ENCODE measurements around the gene PRR35.

DNA sequence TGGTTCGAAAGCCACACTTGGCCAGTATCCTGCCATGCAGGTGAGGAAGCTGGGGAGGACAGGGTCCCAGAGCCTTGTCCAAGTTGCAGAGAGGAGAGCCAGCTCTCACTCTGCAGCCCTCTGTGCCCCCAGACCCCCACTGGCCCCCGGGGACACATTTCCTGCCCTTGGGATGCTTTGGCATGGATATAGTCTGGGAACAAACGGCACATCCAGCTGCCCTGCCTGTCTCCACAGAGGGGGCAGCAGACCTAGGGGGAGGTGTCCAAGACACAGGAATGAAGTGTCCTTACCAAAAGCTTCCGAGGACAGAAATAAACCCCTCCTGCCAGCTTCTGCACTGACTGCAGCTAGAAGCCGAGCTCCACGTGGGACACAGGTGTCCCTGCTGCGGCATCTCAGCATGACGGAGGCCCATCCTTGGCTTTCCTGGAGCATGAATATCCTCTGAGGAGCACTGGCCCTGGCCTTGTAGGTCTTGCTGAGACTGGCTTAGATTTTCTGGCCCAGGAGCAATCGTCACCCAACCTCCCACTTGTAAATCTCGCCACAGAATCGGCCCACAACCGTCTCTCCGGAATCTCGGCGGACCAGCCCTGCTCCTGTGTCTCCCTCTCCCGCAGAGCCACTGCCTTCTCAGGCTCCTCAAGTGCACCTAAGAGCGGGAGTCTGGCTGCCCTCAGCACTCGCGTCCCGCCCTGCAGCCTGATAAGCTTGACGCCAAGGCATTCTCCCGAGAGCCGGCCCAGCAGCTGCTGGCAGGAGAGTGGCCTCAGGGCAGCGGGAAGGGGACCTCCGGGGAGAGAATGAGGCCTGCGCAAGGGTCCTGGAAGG lies 33.8 kb upstream of the PRR35 start:
- TF ChIP-seq, protein P1, sequence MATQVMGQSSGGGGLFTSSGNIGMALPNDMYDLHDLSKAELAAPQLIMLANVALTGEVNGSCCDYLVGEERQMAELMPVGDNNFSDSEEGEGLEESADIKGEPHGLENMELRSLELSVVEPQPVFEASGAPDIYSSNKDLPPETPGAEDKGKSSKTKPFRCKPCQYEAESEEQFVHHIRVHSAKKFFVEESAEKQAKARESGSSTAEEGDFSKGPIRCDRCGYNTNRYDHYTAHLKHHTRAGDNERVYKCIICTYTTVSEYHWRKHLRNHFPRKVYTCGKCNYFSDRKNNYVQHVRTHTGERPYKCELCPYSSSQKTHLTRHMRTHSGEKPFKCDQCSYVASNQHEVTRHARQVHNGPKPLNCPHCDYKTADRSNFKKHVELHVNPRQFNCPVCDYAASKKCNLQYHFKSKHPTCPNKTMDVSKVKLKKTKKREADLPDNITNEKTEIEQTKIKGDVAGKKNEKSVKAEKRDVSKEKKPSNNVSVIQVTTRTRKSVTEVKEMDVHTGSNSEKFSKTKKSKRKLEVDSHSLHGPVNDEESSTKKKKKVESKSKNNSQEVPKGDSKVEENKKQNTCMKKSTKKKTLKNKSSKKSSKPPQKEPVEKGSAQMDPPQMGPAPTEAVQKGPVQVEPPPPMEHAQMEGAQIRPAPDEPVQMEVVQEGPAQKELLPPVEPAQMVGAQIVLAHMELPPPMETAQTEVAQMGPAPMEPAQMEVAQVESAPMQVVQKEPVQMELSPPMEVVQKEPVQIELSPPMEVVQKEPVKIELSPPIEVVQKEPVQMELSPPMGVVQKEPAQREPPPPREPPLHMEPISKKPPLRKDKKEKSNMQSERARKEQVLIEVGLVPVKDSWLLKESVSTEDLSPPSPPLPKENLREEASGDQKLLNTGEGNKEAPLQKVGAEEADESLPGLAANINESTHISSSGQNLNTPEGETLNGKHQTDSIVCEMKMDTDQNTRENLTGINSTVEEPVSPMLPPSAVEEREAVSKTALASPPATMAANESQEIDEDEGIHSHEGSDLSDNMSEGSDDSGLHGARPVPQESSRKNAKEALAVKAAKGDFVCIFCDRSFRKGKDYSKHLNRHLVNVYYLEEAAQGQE (IDR thresholded peaks at IDR 0.05; ENCODE audit: insufficient replicate concordance, low read depth): no peak
- TF ChIP-seq, protein P2, sequence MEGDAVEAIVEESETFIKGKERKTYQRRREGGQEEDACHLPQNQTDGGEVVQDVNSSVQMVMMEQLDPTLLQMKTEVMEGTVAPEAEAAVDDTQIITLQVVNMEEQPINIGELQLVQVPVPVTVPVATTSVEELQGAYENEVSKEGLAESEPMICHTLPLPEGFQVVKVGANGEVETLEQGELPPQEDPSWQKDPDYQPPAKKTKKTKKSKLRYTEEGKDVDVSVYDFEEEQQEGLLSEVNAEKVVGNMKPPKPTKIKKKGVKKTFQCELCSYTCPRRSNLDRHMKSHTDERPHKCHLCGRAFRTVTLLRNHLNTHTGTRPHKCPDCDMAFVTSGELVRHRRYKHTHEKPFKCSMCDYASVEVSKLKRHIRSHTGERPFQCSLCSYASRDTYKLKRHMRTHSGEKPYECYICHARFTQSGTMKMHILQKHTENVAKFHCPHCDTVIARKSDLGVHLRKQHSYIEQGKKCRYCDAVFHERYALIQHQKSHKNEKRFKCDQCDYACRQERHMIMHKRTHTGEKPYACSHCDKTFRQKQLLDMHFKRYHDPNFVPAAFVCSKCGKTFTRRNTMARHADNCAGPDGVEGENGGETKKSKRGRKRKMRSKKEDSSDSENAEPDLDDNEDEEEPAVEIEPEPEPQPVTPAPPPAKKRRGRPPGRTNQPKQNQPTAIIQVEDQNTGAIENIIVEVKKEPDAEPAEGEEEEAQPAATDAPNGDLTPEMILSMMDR (IDR thresholded peaks at IDR 0.05; ENCODE audit: insufficient read depth, low read length): no peak
- TF ChIP-seq POLR2AphosphoS5 (IDR thresholded peaks at IDR 0.05; ENCODE audit: low read depth): no peak
- TF ChIP-seq SPI1 (IDR thresholded peaks at IDR 0.05; ENCODE audit: borderline replicate concordance, low read depth): no peak
- TF ChIP-seq GABPA (IDR thresholded peaks at IDR 0.05; ENCODE audit: low read depth): no peak
